ENCODE measurements around the gene MAML2.

Gene MAML2

DNA sequence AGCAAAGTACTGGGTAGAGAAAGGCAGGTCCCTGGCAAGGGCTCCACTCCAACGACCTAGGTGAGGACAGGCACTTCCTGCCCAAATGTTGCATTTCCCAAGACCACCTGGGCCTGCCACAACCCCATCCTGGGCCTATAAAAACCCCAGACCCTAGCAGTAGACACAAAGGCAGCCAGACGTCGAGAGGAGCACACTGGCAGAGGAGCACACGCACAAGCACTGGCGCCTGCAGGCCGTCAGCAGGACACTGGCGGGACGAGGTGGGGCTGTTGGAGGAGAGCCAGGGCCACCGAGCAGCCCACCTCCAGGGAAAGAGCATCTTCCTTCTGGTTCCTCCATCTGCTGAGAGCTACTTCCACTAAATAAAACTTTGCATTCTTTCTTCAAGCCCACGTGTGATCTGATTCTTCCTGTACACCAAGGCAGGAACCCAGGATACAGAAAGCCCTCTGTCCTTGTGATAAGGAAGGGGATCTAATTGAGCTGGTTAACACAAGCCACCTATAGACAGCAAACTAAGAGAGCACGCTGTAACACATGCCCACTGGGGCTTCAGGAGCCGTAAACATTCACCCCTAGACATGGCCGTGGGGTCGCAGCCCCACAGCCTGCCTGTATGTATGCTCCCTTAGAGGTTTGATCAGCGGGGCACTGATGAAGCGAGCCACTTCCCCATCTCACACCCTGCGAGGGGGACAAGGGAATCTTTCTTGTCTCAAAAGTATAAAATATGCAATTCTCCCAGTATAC, 329.4 kb downstream of the MAML2 start:
- DNase-seq (ENCODE audit: low read depth, low spot score), result no peak

DNA sequence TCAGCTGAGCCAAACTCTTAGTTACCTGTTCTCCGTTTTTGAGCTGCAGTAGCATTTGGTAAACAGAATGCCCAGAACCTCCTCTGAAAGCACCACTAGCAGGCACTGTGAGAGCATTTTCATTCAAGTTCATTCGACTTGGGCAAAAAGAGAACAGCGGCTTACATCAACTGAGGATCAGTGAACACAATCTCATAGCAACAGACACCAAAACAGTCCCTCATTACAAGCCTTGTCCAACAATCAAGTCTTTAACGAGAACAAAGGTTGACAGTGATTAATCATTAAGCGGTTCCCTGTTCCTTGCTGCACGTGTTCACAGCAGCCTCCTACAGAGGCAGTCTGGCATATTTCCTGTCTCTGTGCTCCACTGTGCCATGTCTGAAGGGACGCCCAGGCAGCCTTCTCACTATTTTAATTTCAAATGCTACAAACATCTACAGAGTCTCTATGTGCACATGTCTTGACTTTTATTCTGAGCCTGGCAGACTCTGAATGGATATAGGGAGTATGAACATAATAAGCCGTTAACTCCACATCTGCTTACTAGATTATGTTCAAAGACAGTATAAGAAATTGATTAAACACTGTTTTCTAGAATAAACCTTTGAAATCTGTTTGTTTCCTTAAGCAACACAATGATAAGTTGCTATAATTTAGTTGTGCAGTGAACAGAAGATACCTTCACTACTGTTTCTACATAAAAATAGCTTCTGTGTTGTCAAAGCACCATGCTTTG, 330.7 kb downstream of the MAML2 start:
- DNase-seq (ENCODE audit: low read depth, low spot score), result no peak

DNA sequence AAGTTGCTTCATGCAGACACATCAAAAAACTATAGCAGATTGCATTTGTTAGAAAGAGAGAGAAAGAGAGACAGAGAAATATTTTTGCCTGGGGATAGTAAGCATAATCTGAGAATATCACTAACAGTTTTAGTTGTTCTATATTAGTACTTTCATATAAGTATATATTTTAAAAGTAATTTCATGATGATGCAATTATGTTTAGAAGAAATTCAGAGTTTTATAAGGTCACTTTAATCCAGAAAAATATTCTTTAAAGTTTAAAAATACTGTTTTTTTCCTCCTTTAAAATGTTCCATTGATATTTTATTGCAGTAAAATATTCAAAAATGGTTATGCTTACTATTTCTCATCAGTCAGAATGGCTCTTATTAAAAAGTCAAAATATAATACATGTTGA, 332.3 kb downstream of the MAML2 start:
- no peak for DNase-seq (ENCODE audit: low read depth, low spot score)

DNA sequence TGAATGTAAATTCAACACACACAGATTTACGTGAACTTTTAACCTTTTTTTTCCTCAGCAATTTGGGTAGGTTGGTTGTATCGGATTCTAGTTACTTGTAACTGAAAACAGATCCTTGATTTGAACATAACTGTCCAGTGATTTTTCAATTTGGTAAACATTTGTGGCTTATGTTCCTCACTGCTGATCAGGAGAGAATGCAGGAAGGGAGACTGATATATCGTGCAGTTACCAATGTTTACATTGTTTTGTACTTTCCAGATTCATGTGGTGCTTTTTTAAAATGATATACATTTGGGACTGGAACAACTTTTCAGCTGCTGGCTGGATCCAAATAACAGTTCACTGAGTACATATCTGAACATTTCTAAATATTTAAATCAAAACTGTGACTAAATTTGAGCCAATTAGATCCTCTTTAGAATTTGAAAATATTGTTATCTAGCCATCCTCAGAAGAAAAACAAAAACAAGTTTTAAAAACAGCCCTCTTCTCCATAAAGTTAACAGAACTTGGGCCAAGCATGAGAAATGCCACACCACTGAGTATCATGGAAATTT, 334.8 kb downstream of the MAML2 start:
- DNase-seq (ENCODE audit: low read depth, low spot score), result no peak

DNA sequence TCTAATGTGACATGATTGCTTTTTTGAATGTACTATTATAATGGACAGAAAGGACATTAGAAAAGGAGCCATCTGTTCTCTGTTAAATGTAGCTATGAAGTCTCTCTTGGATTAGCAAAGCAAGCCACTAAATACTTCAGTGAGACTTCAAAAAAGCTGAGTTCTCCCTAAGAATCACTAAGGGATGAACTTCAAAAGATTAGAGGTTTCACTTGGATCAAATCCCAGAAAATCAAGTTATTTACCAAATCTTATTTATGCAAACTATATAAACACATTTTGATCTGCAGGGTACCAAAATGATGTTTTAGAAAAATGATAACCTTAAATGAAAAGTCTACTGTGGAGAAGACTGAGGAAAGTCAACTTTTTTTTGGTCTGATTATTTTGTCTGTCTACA, 337.0 kb downstream of the MAML2 start:
- no peak for DNase-seq (ENCODE audit: low read depth, low spot score)

DNA sequence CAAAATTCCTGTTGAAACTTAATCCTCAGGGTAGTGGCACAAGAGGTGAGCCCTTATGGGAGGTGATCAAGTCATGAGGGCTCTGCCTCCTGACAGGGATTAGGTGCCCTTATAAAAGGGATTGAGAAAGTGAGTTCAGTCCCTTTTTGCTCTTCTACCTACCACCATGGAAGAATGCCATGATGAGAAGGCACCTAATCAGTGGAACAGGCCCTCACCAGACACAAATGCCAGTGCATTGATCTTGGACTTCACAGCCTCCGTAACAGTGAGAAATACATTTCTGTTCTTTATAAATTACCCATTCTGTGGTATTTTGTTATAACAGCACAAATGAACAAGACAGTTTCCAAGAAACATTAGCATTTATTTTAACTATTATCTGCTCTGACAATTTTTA, 338.1 kb downstream of the MAML2 start:
- no peak for DNase-seq (ENCODE audit: low read depth, low spot score)

DNA sequence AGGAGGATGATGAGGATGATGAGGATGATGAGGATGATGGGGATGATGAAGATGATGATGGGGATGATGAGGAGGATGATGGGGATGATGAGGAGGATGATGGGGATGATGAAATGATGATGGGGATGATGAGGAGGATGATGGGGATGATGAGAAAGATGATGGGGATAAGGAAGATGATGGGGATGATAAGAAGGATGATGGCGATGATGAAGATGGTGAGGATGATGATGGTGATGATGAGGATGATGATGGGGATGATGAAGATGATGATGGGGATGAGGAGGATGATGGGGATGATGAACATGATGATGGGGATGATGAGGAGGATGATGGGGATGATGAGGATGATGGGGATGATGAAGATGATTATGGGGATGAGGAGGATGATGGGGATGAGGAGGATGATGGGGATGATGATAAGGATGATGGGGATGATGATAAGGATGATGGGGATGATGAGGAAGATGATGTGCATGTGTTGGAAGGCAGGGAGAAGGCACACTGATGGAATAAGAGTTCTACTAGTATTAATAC, 340.2 kb downstream of the MAML2 start:
- DNase-seq (ENCODE audit: low read depth, low spot score), result no peak

DNA sequence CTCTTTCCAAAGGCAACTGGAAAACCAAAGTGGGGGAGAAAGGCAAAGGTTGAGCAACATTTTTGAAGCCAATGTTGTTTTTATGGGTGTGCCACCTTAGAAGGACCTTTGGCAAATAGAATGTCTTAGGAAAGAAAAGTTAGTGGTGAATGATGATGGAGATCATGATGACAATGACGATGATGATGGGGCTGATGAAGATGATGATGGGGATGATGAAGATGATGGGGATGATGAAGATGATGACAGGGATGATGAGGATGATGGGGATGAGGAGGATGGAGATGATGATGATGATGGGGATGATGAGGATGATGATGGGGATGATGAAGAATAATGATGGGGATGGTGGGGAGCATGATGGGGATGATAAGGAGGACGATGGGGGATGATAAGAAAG, 340.7 kb downstream of the MAML2 start:
- DNase-seq (ENCODE audit: low read depth, low spot score), result no peak

DNA sequence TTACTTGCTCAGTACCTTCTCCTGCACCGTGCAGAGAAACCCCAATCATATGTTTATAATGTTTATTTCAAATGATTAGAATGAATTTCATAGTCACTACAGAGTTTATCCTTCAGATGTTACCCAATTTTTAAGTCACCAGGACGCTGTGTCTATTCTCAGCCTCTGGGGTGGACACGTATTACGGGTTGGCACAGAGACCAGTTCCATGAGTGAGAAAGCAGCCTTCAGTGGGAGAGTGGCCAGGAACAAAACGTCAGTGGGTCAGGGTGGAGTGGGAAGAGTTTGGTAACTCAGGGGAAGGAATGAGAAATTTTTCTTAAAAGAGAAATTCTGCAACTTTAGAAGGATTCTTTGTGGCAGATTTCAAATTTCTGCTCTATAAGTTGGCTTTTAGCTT, 342.0 kb downstream of the MAML2 start:
- no peak for DNase-seq (ENCODE audit: low read depth, low spot score)

DNA sequence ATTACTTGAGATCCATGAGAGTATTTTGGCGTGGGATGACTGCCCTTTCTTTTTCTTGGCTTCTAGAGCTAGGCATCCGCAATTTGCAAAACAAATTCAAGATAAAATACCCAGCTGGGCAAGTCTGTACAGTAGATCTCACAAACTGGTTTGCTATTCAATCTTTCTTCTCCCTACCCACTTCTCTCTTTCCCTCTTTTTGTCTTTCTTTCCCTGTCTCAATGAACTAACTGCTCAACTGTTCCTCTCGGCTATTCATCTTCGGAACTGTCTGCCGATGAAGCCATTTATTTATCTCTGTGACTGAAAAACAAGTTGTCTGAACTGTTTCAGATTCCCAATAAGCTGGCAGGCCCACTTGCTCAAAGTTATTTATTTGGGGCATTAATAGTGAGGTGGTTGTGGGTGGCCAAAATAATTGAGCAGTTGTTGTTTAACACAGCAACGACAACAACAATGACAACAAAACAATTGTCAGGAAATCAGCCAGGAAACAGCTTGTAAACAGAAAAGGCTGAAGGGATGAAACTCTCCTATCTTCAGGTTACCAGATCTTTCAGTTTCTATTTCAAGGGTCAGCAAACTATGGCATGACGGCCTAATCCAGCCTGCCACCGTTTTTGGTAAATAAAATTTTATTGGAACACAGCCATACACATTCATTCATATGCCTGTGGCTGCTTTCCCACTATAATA, 343.1 kb downstream of the MAML2 start:
- no peak for DNase-seq (ENCODE audit: low read depth, low spot score)

DNA sequence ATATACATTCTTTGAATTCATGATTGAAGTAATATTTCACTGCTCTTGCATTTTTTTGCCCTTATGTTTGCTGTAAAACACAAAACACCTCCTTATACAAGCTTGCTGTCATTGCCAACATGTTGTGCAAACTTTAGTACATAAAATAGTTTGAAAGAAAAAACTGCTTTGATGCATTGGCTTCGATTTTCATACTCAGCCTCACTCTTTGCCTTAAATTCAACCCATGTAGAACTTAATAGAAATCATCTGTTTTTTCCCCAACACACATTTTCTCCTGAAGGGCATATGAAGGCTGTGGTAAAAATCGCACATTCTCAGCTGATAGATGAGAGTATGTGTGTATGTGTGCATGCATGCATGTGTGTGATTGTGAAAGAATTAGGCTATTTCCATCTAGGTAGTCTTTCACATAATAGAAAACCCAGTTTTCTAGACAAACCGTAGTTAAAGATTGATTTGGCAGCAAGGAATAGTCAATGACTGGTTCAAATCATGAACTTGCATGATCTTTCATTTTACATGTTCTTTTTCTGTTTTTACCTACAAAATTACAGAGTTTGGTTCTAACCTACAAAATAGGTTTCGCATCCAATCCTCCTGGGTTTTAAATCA, 346.3 kb downstream of the MAML2 start:
- DNase-seq (ENCODE audit: low read depth, low spot score), result no peak

DNA sequence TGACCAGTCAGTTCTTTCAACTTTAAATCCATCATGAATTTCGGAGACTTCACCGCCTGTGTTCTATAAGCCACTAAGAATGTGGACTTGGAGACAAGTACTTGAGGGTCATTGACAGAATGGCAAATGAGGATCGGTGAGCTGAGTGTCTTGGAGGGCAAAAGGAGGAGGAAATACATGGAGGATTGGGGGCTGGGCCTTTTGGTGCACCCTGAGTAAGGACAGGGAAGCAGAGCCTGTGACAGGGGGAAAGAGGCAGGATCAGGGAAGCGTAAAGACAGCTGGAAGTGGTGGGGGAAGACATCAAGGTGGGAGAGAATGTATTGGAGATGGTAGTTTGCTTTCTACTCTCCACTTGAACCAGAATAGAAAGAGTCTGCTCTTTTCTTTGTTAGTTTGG, 348.7 kb downstream of the MAML2 start:
- DNase-seq (ENCODE audit: low read depth, low spot score), result no peak

DNA sequence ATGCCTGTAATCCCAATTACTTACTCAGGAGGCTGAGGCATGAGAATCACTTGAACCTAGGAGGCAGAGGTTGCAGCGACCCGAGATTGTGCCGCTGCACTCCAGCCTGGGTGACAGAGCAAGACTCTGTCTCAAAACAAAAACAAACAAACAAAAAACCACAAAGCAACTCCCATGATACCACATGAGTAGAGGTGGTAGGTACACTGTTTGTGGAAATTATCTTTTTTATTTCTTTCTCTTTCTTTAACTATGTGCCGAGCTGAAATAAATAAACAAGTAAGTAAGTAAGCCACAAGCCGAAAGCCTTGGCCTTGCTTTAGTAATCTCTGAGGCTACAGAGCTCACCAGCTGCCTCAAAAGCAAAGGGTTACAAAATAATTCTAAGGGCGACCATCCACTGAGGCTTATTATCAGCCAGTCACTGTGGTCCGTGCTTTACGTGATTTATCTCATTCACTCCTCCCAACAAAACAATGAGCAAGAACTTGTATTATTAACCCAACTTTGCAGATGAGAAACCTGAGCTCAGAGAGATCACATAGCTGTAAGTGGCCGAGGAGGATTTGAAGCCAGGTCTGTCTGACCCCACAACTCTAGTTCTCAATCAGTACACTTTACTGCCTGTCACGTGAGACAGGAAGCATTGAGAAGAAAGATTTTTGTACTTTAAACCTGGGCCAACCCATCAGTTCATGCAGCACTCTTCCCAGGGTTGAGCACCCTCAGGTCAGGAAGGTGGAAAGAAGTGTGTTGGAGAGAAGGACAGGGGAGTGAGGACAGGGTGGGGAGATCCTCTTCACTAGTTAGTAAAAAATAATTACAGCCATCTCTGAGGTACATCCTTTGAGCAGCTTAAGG, 349.3 kb downstream of the MAML2 start:
- no peak for DNase-seq (ENCODE audit: low read depth, low spot score)

DNA sequence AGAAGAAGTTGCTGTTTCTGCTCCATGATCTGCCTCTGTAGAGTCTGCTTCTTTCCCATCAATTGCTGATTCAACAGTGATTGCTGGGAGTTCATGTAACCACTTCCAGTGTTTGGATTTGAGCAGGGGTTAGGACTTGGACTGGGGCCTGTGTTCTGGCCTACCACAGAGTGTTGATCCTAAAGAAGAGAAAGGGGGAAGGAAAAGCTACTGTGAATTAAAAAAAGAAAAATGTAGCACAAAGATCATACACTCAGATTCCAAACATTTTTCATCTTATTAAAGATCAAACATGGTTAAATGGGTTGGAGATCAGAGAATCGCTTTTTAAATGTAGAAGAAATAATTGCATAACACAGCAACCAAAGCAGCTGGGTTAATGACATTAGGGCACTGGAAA, 351.4 kb downstream of the MAML2 start:
- no peak for DNase-seq (ENCODE audit: low read depth, low spot score)

DNA sequence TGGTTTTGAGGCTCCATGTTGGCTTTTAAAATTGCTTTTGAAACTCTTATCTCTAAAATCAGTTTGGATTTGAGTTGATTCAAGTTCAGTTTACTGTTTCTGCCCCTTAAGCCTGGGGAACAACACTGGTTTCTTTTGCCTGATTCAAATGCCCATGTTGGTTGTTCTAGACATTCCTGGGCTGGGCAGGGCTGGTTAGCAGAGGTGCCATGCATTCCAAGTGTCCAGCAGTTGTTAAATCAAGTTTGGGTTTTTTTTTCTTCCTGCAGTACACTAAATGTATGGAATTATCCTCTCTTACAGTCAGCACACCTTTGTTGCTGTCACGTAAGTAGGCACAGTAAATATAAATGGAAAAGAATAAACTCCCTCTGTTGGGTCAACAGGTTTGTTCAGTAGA, 351.9 kb downstream of the MAML2 start:
- DNase-seq (ENCODE audit: low read depth, low spot score), result no peak

DNA sequence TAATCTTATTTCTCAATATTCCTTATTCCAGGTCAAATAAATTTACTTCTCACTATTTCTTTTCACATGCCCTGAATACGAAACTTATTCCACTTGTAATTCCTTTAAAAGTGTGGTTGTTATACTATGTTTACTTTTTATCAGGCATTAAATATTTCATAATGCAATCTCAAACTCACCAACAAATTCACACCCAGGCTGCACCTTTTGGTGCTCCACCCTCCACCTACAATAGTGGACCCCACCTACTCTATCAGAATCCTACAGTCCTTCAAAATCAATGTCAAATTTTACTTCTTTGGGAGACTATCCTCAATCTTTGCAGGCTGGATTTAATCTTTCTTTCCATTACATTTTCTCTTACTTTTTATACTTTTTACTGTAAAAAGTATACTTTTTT, 353.2 kb downstream of the MAML2 start:
- DNase-seq (ENCODE audit: low read depth, low spot score), result no peak

DNA sequence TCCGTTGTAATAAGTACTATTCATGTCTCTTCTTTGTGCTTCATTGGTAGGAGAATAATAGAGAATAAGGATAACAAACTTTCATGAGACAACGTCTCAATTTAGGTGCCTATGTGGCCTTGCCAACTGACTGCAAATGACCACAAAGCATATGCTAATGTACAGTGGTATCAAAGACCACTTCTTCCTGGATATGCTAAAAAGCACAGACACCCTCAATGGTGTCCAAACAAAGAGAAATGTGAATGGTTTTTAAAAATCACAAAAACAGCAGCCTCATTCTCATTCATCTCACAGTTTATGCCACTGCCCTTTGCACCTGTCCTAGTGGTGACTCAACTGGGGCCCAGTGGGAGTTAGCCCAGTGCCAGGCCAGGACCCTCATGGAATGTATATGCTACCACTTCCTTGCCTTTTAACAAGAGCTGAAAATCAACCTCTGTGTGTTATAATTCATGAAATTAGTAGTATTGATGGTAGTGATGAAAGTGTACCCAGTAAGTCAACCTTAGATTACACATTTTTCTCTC, 353.9 kb downstream of the MAML2 start:
- DNase-seq (ENCODE audit: low read depth, low spot score), result no peak

DNA sequence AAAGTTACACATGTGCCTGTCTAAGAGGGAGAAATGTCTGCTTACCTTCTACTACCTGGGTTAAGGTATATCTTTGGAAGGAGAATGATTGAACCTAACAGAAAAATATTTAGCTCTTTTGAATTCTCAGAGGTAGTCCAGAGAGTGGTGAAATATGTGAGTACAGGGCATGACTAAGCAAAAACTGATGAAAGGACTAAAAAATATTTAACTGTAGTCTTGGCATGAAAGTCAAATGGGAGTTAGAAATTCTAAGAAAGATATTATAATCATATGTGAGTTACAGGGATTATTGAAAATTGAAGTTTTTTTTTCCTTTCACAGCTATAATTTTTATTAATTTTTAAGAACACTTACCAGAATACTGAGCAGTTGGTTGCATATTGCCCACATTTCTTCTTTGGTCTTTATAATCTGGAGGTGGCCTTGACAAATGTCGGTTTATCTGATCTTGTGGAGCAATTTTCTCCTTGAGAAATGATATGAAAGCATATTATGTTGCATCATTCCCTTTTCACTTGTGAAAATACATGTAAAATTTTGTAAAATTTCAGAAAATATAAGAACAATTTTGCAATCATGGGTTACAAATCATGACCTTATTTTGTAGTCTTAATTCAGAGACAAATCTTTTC, 357.7 kb downstream of the MAML2 start:
- no peak for DNase-seq (ENCODE audit: low read depth, low spot score)

DNA sequence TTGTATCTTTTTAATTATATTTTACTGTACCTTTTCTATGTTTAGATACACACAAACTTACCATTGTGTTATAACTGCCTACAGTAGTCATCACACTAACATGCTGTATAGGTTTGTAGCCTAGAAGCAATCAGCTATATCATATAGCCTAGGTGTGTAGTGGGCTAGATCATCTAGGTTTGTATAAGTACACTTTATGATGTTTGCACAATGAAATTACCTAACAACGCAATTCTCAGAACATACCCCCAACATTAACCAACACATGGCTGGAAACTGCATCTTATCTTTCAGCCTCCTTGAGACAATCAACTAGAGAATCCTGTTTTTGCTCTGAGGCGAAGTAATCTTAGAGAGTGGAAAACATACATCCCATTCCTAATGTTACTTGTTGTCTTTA, 358.9 kb downstream of the MAML2 start:
- DNase-seq (ENCODE audit: low read depth, low spot score), result no peak

DNA sequence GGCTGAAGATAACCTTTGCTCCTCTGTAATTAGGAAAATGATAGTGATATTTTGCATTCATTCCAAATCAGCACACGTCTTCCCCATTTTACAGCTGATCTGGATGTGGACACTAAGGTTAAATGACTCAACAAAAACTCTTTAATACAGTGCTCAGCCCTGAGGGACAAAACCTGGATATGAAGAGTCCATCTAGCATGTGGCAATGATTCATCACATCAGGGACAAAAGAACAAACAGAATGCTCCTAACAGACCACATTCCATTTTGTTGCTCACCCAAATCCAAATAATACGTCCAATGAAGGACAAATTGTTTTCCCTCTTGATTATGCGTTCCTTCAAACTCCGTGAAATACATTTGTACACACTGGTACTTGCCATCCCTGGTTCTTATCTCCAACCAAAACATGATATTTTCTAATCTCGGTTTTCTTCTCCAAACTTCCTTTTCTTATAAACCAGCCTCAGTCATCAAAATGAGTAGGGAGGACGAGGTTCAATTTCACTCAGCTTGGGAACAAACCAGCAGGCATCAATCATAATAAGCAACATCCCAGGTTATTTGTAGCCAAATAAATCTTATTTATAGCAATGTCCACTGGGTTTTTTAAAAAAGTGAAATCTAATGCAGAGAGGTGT, 365.3 kb downstream of the MAML2 start:
- DNase-seq (ENCODE audit: low read depth, low spot score), result no peak
